ENCODE measurements around the gene HOXC10.
A peak's percentile ranks its signal among the peaks of the same experiment; 100 is the strongest.

HOXC10 gene

GRCh38 chr12:53985994-53986685 lies 1.2 kb downstream of the HOXC10 start:
- peak; percentile 74 for DNase-seq
- in situ Hi-C loops (cut with MboI; ENCODE audit: low pct_unique_long_range_greater_than_20kb, low sequenced_read_pairs): no loop called here

GRCh38 chr12:53986686-53987483 lies 1.9 kb downstream of the HOXC10 start:
- in situ Hi-C loops (cut with MboI; ENCODE audit: low pct_unique_long_range_greater_than_20kb, low sequenced_read_pairs): no loop called here
- DNase-seq: no peak

GRCh38 chr12:53987787-53988230 lies 2.9 kb downstream of the HOXC10 start:
- peak; percentile 54 for DNase-seq
- in situ Hi-C loops (cut with MboI; ENCODE audit: low pct_unique_long_range_greater_than_20kb, low sequenced_read_pairs): no loop called here

- in situ Hi-C loops (cut with MboI; ENCODE audit: low pct_unique_long_range_greater_than_20kb, low sequenced_read_pairs): no loop called here
Measured at GRCh38 chr12:53988541-53989226, 3.7 kb downstream of the HOXC10 start.

GRCh38 chr12:53989227-53990113 lies 4.5 kb downstream of the HOXC10 start:
- in situ Hi-C loops (cut with MboI; ENCODE audit: low pct_unique_long_range_greater_than_20kb, low sequenced_read_pairs): no loop called here
- peak; percentile 84 for DNase-seq

More at GRCh38 chr12:53988541-53989226, 3.7 kb downstream of the HOXC10 start:
- no peak for DNase-seq

- no peak for DNase-seq
- in situ Hi-C loops (cut with MboI; ENCODE audit: low pct_unique_long_range_greater_than_20kb, low sequenced_read_pairs): no loop called here
Measured at GRCh38 chr12:53990311-53991076, 5.5 kb downstream of the HOXC10 start.

GRCh38 chr12:53991077-53991460 lies 6.1 kb downstream of the HOXC10 start:
- no peak for DNase-seq
- in situ Hi-C loops (cut with MboI; ENCODE audit: low pct_unique_long_range_greater_than_20kb, low sequenced_read_pairs): no loop called here

GRCh38 chr12:53992377-53992889 lies 7.5 kb downstream of the HOXC10 start:
- in situ Hi-C loops (cut with MboI; ENCODE audit: low pct_unique_long_range_greater_than_20kb, low sequenced_read_pairs): no loop called here
- no peak for DNase-seq

GRCh38 chr12:53993162-53994008 lies 8.4 kb downstream of the HOXC10 start:
- no peak for DNase-seq
- in situ Hi-C loops (cut with MboI; ENCODE audit: low pct_unique_long_range_greater_than_20kb, low sequenced_read_pairs): no loop called here

- no peak for DNase-seq
- in situ Hi-C loops (cut with MboI; ENCODE audit: low pct_unique_long_range_greater_than_20kb, low sequenced_read_pairs): no loop called here
Measured at GRCh38 chr12:53994009-53994263, 9.0 kb downstream of the HOXC10 start.

- no peak for DNase-seq
- in situ Hi-C loops (cut with MboI; ENCODE audit: low pct_unique_long_range_greater_than_20kb, low sequenced_read_pairs): no loop called here
Measured at GRCh38 chr12:53994264-53995001, 9.5 kb downstream of the HOXC10 start.

GRCh38 chr12:53995002-53995377 lies 10.0 kb downstream of the HOXC10 start:
- DNase-seq: no peak
- in situ Hi-C loops (cut with MboI; ENCODE audit: low pct_unique_long_range_greater_than_20kb, low sequenced_read_pairs): no loop called here

GRCh38 chr12:53995378-53996239 lies 10.7 kb downstream of the HOXC10 start:
- in situ Hi-C loops (cut with MboI; ENCODE audit: low pct_unique_long_range_greater_than_20kb, low sequenced_read_pairs): no loop called here
- DNase-seq: peak; percentile 88

- in situ Hi-C loops (cut with MboI; ENCODE audit: low pct_unique_long_range_greater_than_20kb, low sequenced_read_pairs): no loop called here
- no peak for DNase-seq
Measured at GRCh38 chr12:53996240-53997203, 11.6 kb downstream of the HOXC10 start.
